HepG2 (cell line): Measurements from ENCODE around the gene CAMK4. TPM values are rescaled to one million over a fixed set of nuclear protein-coding genes. Genes with fewer than 3 reads are reported as not detected.

Experiments used
- ATAC-seq: fragments of 200-7000 bp; cut with Tn5 transposase; 3 replicates; pipeline ENCODE4 v1.9.1; 2020; ENCODE audit warnings: mild to moderate bottlenecking, moderate library complexity
- BruUV-seq: library from RNA; stranded (reverse); fragments of 400-500 nt; replicated peaks from 2 replicates; lab custom pipeline; 2021; lab: Mats Ljungman, UMichigan
- CTCF ChIA-PET: fragments of 300-600 bp; formaldehyde crosslinking; extraction: SDS; loops from one replicate; lab custom pipeline; 2021; ENCODE audit warnings: low total read pairs, inconsistent platforms, low intra/inter-chr PET ratio; lab: Yijun Ruan, JAX
- POLR2A ChIA-PET: fragments of 350-600 bp; sonication (Branson Sonifier 250); formaldehyde crosslinking; loops from one replicate; lab custom pipeline; 2020; ENCODE audit warnings: antibody characterized with exemption, inconsistent platforms; lab: Yijun Ruan, JAX
- DNase-seq: peaks from one replicate; pipeline ENCODE4 v3.0.0-alpha.2; 2015; ENCODE audit warnings: low spot score
- FAIRE-seq: peaks from 3 replicates; lab custom pipeline; 2011; peaks lifted over from hg19 to GRCh38; lab: Jason Lieb, UNC
- H2AFZ ChIP-seq: one replicate; pipeline ENCODE4 v1.6.1; 2011; ENCODE audit warnings: low read length, inconsistent platforms
- H3K27ac ChIP-seq: fragments of 300-600 bp; 3 replicates; pipeline ENCODE4 v1.8.0; 2011; ENCODE audit warnings: mixed run types, mild to moderate bottlenecking, mixed read lengths, low read length, inconsistent platforms; ENCODE audit not compliant: insufficient read depth; ENCODE audit errors: extremely low read length
- H3K27me3 ChIP-seq, 2 experiments: fragments of 200-600 bp in 1 of 2; 2 replicates in 1 of 2; 3 replicates in 1 of 2; pipeline versions ENCODE4 v1.6.0 to v1.8.0; 2011; ENCODE audit warnings: low read length in 2 of 2, mild to moderate bottlenecking in 2 of 2, moderate library complexity in 2 of 2, inconsistent platforms in 1 of 2; ENCODE audit not compliant: insufficient read depth in 2 of 2, control insufficient read depth in 1 of 2
- H3K36me3 ChIP-seq, 2 experiments: fragments of 200-600 bp in 1 of 2; replicated peaks in 1 of 2; 2 replicates in 1 of 2; 3 replicates in 1 of 2; pipeline versions ENCODE4 v1.5.1 to v1.8.0; 2011; ENCODE audit warnings: low read length in 2 of 2, inconsistent platforms in 1 of 2; ENCODE audit not compliant: insufficient read depth in 2 of 2, control insufficient read depth in 1 of 2
- H3K4me1 ChIP-seq: 2 replicates; pipeline ENCODE4 v1.5.1; 2012; ENCODE audit warnings: low read length, inconsistent platforms; ENCODE audit not compliant: insufficient read depth
- H3K4me2 ChIP-seq: 2 replicates; pipeline ENCODE4 v1.6.0; 2011; ENCODE audit warnings: low read depth, low read length, inconsistent platforms
- H3K4me3 ChIP-seq, 3 experiments: fragments of 200-600 bp in 1 of 3; sonication (generic), shearing (Covaris generic) in 1 of 3; replicated peaks in 1 of 3; 2 replicates each; pipeline ENCODE4 v1.5.1; 2011 to 2016; ENCODE audit warnings: low read length in 3 of 3, inconsistent platforms in 2 of 3, low read depth in 2 of 3, mild to moderate bottlenecking in 2 of 3, control low read depth in 1 of 3, mixed read lengths in 1 of 3; ENCODE audit not compliant: insufficient read depth in 1 of 3
- H3K79me2 ChIP-seq: one replicate; pipeline ENCODE4 v1.6.1; 2011; ENCODE audit warnings: low read length, inconsistent platforms; ENCODE audit not compliant: insufficient read depth
- H3K9ac ChIP-seq: 2 replicates; pipeline ENCODE4 v1.6.0; 2011; ENCODE audit warnings: mild to moderate bottlenecking, low read depth, low read length, inconsistent platforms; ENCODE audit not compliant: insufficient read depth
- H3K9me3 ChIP-seq: 2 replicates; pipeline ENCODE4 v1.5.1; 2012; ENCODE audit warnings: mild to moderate bottlenecking, low read length
- H4K20me1 ChIP-seq: 2 replicates; pipeline ENCODE4 v1.6.0; 2011; ENCODE audit warnings: inconsistent platforms, mild to moderate bottlenecking, low read length, moderate library complexity; ENCODE audit not compliant: insufficient read depth
- CBX2 ChIP-seq, 2 experiments: fragments of 200-600 bp in 1 of 2; sonication (generic); formaldehyde crosslinking in 1 of 2; IDR thresholded peaks; 2 replicates each; pipeline versions ENCODE4 v1.7.0 to v1.8.1; 2018 to 2022; ENCODE audit warnings: low read depth in 2 of 2, low read length in 1 of 2, mild to moderate bottlenecking in 1 of 2, missing genetic modification reagents in 1 of 2
- PCBP2 ChIP-seq: fragments of 200-400 bp; formaldehyde crosslinking; optimal IDR thresholded peaks from 2 replicates; pipeline ENCODE3; 2018; ENCODE audit warnings: low read length, low read depth; ENCODE audit not compliant: poor library complexity, severe bottlenecking
- ZNF34 ChIP-seq: sonication (generic); formaldehyde crosslinking; IDR thresholded peaks from 2 replicates; pipeline ENCODE4 v1.4.0; 2020; ENCODE audit warnings: mild to moderate bottlenecking, missing genetic modification reagents, borderline replicate concordance
- ZNF510 ChIP-seq: sonication (generic); formaldehyde crosslinking; IDR thresholded peaks from 2 replicates; pipeline ENCODE4 v1.4.0; 2020; ENCODE audit warnings: low read depth, mild to moderate bottlenecking, missing genetic modification reagents
- ZNF616 ChIP-seq: sonication (generic); formaldehyde crosslinking; IDR thresholded peaks from 2 replicates; pipeline ENCODE4 v1.5.0; 2020; ENCODE audit warnings: low read depth, mild to moderate bottlenecking, missing genetic modification reagents
- ZNF672 ChIP-seq: sonication (generic); formaldehyde crosslinking; IDR thresholded peaks from 2 replicates; pipeline ENCODE4 v1.8.1; 2022; ENCODE audit warnings: missing genetic modification reagents
- WGBS: methylation state at CpG from one replicate; pipeline ENCODE4 v1.1.6; 2017; ENCODE audit warnings: low lambda C conversion rate; 5-methylcytosine and 5-hydroxymethylcytosine counted together
- in situ Hi-C: cut with HindIII; loops from 2 replicates; pipeline ENCODE4 v1.10.0; 2017; ENCODE audit warnings: low pct_unique_long_range_greater_than_20kb; ENCODE audit not compliant: extremely low pct_ligation_motif_present
- intact Hi-C: fragments of 100-400 bp; cut with micrococcal nuclease; formaldehyde crosslinking; loops from one replicate; pipeline ENCODE4 v1.10.0; 2022; ENCODE audit not compliant: unreplicated experiment
- polyA plus RNA-seq, 8 experiments: library from polyadenylated mRNA; depleted of rRNA in 3 of 8; stranded (reverse) in 7 of 8; unstranded in 1 of 8; fragments of >200 nt; fragmentation: Illumina TruSeq in 4 of 8; extraction: Trizol in 4 of 8; gene quantifications; 2 replicates each; pipeline versions ENCODE4 v1.2.1 to v1.2.3, GENCODE V29; 2011 to 2016; ENCODE audit warnings: low read depth in 4 of 8, missing spikeins in 1 of 8, mixed read lengths in 1 of 8; ENCODE audit not compliant: insufficient read depth in 1 of 8
- total RNA-seq, 5 experiments: library from RNA; depleted of rRNA; stranded (reverse); fragments of >200 nt; fragmentation: Illumina TruSeq; extraction: Trizol; gene quantifications; 2 replicates each; pipeline ENCODE4 v1.2.3, GENCODE V29; 2016; ENCODE audit warnings: low read depth in 1 of 5
- TF ChIP-seq, protein P1 (sequence below): sonication (generic); formaldehyde crosslinking; IDR thresholded peaks from 2 replicates; pipeline ENCODE4 v1.8.0; 2022; ENCODE audit warnings: missing genetic modification reagents, mild to moderate bottlenecking, borderline replicate concordance
- TF ChIP-seq, protein P2 (sequence below): IDR thresholded peaks from 2 replicates; pipeline ENCODE4 v1.6.1; 2016; ENCODE audit warnings: mild to moderate bottlenecking
- TF ChIP-seq, protein P3 (sequence below): sonication (generic); formaldehyde crosslinking; IDR thresholded peaks from 2 replicates; pipeline ENCODE4 v1.9.0; 2021; ENCODE audit warnings: missing genetic modification reagents, borderline replicate concordance

Gene CAMK4
- total and polyA plus RNA-seq, 2 of the 13 experiments (the other 11 are each of a cell fraction or from before 2014, with no cell fraction given) = not detected

DNA sequence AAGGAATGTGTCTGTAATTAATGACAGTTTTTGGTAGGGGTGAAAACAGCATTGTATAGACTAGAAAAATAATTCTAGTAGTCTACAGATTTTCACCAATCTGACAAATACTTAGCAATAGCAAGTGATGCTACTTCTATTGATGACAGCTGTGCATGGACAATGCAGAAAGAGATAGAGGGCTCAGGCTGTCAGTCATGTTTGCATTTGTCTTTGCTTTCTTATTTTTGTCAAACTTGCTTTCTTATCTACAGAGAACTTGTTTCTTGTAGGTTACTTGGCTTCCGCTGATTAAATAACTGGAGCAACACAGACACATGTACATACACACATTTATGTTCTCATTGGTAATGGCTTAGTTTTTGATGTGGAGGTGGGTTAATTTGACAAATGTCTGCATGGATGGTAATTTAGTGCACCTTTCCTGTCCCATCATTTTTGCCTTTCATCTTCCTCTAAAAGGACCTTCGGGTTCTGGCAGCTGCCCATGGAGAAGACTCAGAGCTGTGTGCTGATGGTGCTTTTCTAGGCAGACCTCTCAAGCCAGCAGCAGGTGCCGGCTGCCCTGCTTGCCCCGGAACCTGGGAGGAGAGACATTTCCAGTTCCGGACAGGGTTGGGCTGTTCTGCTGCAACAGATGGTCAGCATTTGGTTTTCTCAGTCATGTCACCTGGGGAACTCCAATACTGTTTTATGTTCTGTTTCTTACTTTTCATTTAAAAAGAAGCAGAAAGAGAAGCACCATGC is 28.8 kb downstream of the CAMK4 start:
- CTCF ChIA-PET = no interaction called here
- H3K36me3 ChIP-seq = no peaks in the 10 kb centered on the region
- no peaks in the 10 kb centered on the region for H4K20me1 ChIP-seq
- no peak overlapping the region for H3K27ac ChIP-seq
- in situ Hi-C loops = no loop called here
- H3K4me3 ChIP-seq = no peak overlapping the region
- FAIRE-seq = no peak
- no peaks in the 10 kb centered on the region for H3K9me3 ChIP-seq
- TF ChIP-seq ZNF34 (CRISPR knock-in tag) = no peak
- TF ChIP-seq CBX2 (IDR thresholded peaks at IDR 0.05; ENCODE audit: low read depth, low read length) = no peak
- TF ChIP-seq CBX2 (CRISPR knock-in tag; IDR thresholded peaks at IDR 0.05; ENCODE audit: low read depth) = no peak
- TF ChIP-seq, protein P1, sequence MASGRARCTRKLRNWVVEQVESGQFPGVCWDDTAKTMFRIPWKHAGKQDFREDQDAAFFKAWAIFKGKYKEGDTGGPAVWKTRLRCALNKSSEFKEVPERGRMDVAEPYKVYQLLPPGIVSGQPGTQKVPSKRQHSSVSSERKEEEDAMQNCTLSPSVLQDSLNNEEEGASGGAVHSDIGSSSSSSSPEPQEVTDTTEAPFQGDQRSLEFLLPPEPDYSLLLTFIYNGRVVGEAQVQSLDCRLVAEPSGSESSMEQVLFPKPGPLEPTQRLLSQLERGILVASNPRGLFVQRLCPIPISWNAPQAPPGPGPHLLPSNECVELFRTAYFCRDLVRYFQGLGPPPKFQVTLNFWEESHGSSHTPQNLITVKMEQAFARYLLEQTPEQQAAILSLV = no peak
- TF ChIP-seq, protein P2, sequence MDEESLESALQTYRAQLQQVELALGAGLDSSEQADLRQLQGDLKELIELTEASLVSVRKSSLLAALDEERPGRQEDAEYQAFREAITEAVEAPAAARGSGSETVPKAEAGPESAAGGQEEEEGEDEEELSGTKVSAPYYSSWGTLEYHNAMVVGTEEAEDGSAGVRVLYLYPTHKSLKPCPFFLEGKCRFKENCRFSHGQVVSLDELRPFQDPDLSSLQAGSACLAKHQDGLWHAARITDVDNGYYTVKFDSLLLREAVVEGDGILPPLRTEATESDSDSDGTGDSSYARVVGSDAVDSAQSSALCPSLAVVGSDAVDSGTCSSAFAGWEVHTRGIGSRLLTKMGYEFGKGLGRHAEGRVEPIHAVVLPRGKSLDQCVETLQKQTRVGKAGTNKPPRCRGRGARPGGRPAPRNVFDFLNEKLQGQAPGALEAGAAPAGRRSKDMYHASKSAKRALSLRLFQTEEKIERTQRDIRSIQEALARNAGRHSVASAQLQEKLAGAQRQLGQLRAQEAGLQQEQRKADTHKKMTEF = no peak
- TF ChIP-seq PCBP2 = no peak
- no peak for TF ChIP-seq ZNF616
- TF ChIP-seq ZNF672 = no peak
- no peak for TF ChIP-seq ZNF510 (CRISPR knock-in tag)
- TF ChIP-seq, protein P3, sequence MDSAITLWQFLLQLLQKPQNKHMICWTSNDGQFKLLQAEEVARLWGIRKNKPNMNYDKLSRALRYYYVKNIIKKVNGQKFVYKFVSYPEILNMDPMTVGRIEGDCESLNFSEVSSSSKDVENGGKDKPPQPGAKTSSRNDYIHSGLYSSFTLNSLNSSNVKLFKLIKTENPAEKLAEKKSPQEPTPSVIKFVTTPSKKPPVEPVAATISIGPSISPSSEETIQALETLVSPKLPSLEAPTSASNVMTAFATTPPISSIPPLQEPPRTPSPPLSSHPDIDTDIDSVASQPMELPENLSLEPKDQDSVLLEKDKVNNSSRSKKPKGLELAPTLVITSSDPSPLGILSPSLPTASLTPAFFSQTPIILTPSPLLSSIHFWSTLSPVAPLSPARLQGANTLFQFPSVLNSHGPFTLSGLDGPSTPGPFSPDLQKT = no peak
- H3K4me2 ChIP-seq = no peak overlapping the region
- H2AFZ ChIP-seq = no peak overlapping the region
- H3K79me2 ChIP-seq = no peaks in the 10 kb centered on the region
- POLR2A ChIA-PET = no interaction called here
- H3K27me3 ChIP-seq = no peaks in the 10 kb centered on the region
- no peak overlapping the region for H3K9ac ChIP-seq
- no TSS peak for BruUV-seq
- H3K4me1 ChIP-seq = no peaks in the 10 kb centered on the region
- ATAC-seq = no peak
- WGBS = 10% methylated on average over 5 of the region's 5 CpGs
- no peak for DNase-seq
- intact Hi-C loops = no loop called here
